ENCODE results near the gene DUSP8. TPM values are rescaled to one million over a fixed set of nuclear protein-coding genes. Genes with fewer than 3 reads are reported as not detected.

Gene DUSP8
- total and polyA plus RNA-seq, 9 of the 15 experiments (the other 6 are each of a cell fraction or from before 2014, with no cell fraction given): 0.14 to 2.0 (median 0.86) TPM; not detected in 2

DNA sequence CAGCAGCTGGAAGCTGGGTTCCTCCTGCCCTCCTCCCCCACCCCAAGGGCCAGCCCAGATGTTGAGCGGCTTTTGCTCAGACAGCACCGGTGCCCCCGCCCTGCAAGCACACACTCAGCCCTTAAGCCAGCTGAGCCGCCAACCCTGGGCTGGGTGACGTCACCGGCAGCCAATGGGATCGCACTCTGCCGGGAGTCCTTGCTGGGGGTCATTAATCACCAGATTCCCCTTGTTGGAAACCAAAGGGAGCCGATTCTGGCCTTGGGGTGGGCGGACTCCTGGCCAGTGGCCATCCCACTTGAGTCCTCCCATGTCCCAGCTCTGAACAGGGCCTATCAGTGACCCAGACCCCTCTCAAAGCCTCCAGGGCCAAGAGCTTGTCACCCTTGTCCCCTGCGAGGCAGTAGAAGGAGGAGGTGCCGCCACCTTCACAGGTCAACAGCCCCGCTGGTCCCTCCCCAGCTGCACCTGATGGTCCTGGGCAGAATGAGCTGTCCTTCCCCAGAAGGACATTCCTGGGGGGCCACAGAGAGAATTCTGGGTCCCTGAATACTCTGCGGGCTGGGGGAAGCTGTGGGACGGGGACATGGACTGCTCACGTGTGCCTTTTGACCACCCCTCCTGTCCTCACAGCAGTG lies 7.4 kb downstream of the DUSP8 start (continued):
- TF ChIP-seq, protein P1, sequence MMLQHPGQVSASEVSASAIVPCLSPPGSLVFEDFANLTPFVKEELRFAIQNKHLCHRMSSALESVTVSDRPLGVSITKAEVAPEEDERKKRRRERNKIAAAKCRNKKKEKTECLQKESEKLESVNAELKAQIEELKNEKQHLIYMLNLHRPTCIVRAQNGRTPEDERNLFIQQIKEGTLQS (IDR thresholded peaks at IDR 0.05): peak; percentile 99
- TF ChIP-seq, protein P1 (CRISPR knock-in tag; conservative IDR thresholded peaks at IDR 0.05): no peak
- TF ChIP-seq, protein P2, sequence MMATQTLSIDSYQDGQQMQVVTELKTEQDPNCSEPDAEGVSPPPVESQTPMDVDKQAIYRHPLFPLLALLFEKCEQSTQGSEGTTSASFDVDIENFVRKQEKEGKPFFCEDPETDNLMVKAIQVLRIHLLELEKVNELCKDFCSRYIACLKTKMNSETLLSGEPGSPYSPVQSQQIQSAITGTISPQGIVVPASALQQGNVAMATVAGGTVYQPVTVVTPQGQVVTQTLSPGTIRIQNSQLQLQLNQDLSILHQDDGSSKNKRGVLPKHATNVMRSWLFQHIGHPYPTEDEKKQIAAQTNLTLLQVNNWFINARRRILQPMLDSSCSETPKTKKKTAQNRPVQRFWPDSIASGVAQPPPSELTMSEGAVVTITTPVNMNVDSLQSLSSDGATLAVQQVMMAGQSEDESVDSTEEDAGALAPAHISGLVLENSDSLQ (IDR thresholded peaks at IDR 0.05): peak; percentile 76
- TF ChIP-seq JUND (IDR thresholded peaks at IDR 0.05; ENCODE audit: borderline replicate concordance, low read depth, low read length) (peak; percentile 88), JUND (tag; IDR thresholded peaks at IDR 0.05; ENCODE audit: borderline replicate concordance, low read depth, low read length) (peak; percentile 82; the same call in 2 of the 3 replicates), MEIS2 (IDR thresholded peaks at IDR 0.05; ENCODE audit: partially characterized antibody) (peak; percentile 88), ATF1 (CRISPR knock-in tag; IDR thresholded peaks at IDR 0.05) (no peak), ATF1 (tag; IDR thresholded peaks at IDR 0.05) (peak; percentile 63), POLR3G (IDR thresholded peaks at IDR 0.05; ENCODE audit: extremely low read depth, insufficient read length, insufficient replicate concordance) (no peak)
- TF ChIP-seq, protein P3, sequence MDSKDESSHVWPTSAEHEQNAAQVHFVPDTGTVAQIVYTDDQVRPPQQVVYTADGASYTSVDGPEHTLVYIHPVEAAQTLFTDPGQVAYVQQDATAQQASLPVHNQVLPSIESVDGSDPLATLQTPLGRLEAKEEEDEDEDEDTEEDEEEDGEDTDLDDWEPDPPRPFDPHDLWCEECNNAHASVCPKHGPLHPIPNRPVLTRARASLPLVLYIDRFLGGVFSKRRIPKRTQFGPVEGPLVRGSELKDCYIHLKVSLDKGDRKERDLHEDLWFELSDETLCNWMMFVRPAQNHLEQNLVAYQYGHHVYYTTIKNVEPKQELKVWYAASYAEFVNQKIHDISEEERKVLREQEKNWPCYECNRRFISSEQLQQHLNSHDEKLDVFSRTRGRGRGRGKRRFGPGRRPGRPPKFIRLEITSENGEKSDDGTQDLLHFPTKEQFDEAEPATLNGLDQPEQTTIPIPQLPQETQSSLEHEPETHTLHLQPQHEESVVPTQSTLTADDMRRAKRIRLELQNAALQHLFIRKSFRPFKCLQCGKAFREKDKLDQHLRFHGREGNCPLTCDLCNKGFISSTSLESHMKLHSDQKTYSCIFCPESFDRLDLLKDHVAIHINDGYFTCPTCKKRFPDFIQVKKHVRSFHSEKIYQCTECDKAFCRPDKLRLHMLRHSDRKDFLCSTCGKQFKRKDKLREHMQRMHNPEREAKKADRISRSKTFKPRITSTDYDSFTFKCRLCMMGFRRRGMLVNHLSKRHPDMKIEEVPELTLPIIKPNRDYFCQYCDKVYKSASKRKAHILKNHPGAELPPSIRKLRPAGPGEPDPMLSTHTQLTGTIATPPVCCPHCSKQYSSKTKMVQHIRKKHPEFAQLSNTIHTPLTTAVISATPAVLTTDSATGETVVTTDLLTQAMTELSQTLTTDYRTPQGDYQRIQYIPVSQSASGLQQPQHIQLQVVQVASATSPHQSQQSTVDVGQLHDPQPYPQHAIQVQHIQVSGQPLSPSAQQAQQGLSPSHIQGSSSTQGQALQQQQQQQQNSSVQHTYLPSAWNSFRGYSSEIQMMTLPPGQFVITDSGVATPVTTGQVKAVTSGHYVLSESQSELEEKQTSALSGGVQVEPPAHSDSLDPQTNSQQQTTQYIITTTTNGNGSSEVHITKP (IDR thresholded peaks at IDR 0.05; ENCODE audit: partially characterized antibody): peak; percentile 36
